ENCODE results near the gene CAVIN3.

The CAVIN3 gene

GRCh38 chr11:6362185-6362872, 42.0 kb upstream of the CAVIN3 start:
- H3K79me2 ChIP-seq (ENCODE audit: insufficient read depth, low read length): no peaks in the 10 kb centered on the region
- no peaks in the 10 kb centered on the region for H3K4me1 ChIP-seq (ENCODE audit: insufficient read depth, low read length, severe bottlenecking)
- H4K20me1 ChIP-seq (ENCODE audit: insufficient read depth, low read length): no peaks in the 10 kb centered on the region
- no peak for TF ChIP-seq EZH2 (IDR thresholded peaks at IDR 0.05; ENCODE audit: borderline replicate concordance, low read length)
- no peak for TF ChIP-seq CTCF (IDR thresholded peaks at IDR 0.05; ENCODE audit: low read length)
- H3K4me3 ChIP-seq (ENCODE audit: low read depth, low read length, poor library complexity, severe bottlenecking): no peak overlapping the region
- H3K27ac ChIP-seq (ENCODE audit: low read depth, low read length, poor library complexity, severe bottlenecking): no peak overlapping the region
- no peaks in the 10 kb centered on the region for H3K27me3 ChIP-seq (ENCODE audit: insufficient read depth, low read length)
- H3K9ac ChIP-seq (ENCODE audit: low read length): no peak overlapping the region
- no peaks in the 10 kb centered on the region for H3K36me3 ChIP-seq (ENCODE audit: insufficient read depth, low read length)
- no peaks in the 10 kb centered on the region for H3K9me2 ChIP-seq (ENCODE audit: low read depth, low read length)
- H3K4me2 ChIP-seq (ENCODE audit: low read length): no peak overlapping the region
- no peaks in the 10 kb centered on the region for H3F3A ChIP-seq (ENCODE audit: insufficient read depth, low read length)
- no peaks in the 10 kb centered on the region for H3K9me3 ChIP-seq (ENCODE audit: low read length)
- H2AFZ ChIP-seq (ENCODE audit: low read length): no peak overlapping the region

- Histone ChIP-seq H3K36me3 (ENCODE audit: insufficient read depth, low read length) (no peaks in the 10 kb centered on the region), H2AFZ (ENCODE audit: low read length) (no peak overlapping the region)
These were observed 39.9 kb upstream of the CAVIN3 start for GRCh38 chr11:6360183-6360582.

GRCh38 chr11:6357222-6357621, 36.9 kb upstream of the CAVIN3 start:
- no peaks in the 10 kb centered on the region for H3K36me3 ChIP-seq (ENCODE audit: insufficient read depth, low read length)
- H3F3A ChIP-seq (ENCODE audit: insufficient read depth, low read length): no peaks in the 10 kb centered on the region
- H3K4me3 ChIP-seq (ENCODE audit: low read depth, low read length, poor library complexity, severe bottlenecking): no peak overlapping the region
- no peaks in the 10 kb centered on the region for H3K79me2 ChIP-seq (ENCODE audit: insufficient read depth, low read length)
- no peak for TF ChIP-seq EZH2 (IDR thresholded peaks at IDR 0.05; ENCODE audit: borderline replicate concordance, low read length)
- TF ChIP-seq CTCF (IDR thresholded peaks at IDR 0.05; ENCODE audit: low read length): no peak
- H3K9me2 ChIP-seq (ENCODE audit: low read depth, low read length): no peaks in the 10 kb centered on the region
- H3K9ac ChIP-seq (ENCODE audit: low read length): no peak overlapping the region
- no peaks in the 10 kb centered on the region for H3K9me3 ChIP-seq (ENCODE audit: low read length)
- no peak overlapping the region for H3K27ac ChIP-seq (ENCODE audit: low read depth, low read length, poor library complexity, severe bottlenecking)
- H3K4me2 ChIP-seq (ENCODE audit: low read length): no peak overlapping the region
- H4K20me1 ChIP-seq (ENCODE audit: insufficient read depth, low read length): no peaks in the 10 kb centered on the region
- H2AFZ ChIP-seq (ENCODE audit: low read length): no peak overlapping the region
- no peaks in the 10 kb centered on the region for H3K27me3 ChIP-seq (ENCODE audit: insufficient read depth, low read length)
- H3K4me1 ChIP-seq (ENCODE audit: insufficient read depth, low read length, severe bottlenecking): no peaks in the 10 kb centered on the region

More at GRCh38 chr11:6360183-6360582, 39.9 kb upstream of the CAVIN3 start:
- no peak overlapping the region for H3K4me2 ChIP-seq (ENCODE audit: low read length)
- no peak overlapping the region for H3K9ac ChIP-seq (ENCODE audit: low read length)
- no peak overlapping the region for H3K4me3 ChIP-seq (ENCODE audit: low read depth, low read length, poor library complexity, severe bottlenecking)
- H4K20me1 ChIP-seq (ENCODE audit: insufficient read depth, low read length): no peaks in the 10 kb centered on the region
- no peaks in the 10 kb centered on the region for H3K79me2 ChIP-seq (ENCODE audit: insufficient read depth, low read length)
- H3K9me3 ChIP-seq (ENCODE audit: low read length): no peaks in the 10 kb centered on the region
- H3K9me2 ChIP-seq (ENCODE audit: low read depth, low read length): no peaks in the 10 kb centered on the region
- H3K27me3 ChIP-seq (ENCODE audit: insufficient read depth, low read length): no peaks in the 10 kb centered on the region
- H3K4me1 ChIP-seq (ENCODE audit: insufficient read depth, low read length, severe bottlenecking): no peaks in the 10 kb centered on the region
- H3K27ac ChIP-seq (ENCODE audit: low read depth, low read length, poor library complexity, severe bottlenecking): no peak overlapping the region
- no peak for TF ChIP-seq CTCF (IDR thresholded peaks at IDR 0.05; ENCODE audit: low read length)
- no peak for TF ChIP-seq EZH2 (IDR thresholded peaks at IDR 0.05; ENCODE audit: borderline replicate concordance, low read length)
- H3F3A ChIP-seq (ENCODE audit: insufficient read depth, low read length): no peaks in the 10 kb centered on the region
